AG20443 (cell line): ENCODE data around the gene GRAMD1B.

Experiments
- DNase-seq: peaks from one replicate; pipeline ENCODE4 v3.0.0; 2012; ENCODE audit warnings: low spot score, mixed read lengths

GRAMD1B gene

DNA sequence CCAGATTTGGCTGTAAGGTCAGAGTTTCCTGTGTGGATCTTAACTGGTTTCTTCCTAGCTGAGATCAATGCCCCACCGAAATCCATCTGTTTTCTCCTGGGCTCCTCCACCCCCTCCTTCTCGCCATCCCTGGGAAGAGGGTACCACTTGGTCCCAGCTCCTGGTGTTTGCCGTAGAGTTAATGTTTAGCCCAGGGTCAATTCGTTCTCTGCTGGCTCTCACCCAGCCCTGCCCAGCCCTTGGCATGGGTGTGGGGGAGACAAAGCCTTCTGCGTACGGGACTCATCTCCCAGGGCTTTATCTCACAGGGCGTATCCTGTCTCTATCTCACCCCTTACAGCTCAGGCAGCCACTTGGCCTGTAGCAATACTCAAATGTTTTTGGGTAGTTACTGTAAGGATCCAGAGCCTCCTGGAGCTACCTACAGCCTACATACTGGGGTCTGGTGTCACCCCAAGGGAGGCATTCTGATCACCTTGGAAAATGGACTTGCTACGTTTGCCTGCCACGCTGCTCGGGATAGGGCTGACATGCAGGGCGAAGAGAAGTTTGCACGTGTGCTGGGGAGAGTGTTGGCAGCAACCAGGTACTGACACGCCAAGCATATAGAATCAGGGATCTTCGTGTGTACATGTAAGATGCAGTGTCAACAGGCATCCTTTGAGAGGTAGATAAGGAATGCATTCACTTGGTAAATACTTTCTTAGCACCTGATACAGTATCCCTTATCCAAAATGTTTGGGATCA lies 158.2 kb downstream of the GRAMD1B start:
- no peak for DNase-seq

DNA sequence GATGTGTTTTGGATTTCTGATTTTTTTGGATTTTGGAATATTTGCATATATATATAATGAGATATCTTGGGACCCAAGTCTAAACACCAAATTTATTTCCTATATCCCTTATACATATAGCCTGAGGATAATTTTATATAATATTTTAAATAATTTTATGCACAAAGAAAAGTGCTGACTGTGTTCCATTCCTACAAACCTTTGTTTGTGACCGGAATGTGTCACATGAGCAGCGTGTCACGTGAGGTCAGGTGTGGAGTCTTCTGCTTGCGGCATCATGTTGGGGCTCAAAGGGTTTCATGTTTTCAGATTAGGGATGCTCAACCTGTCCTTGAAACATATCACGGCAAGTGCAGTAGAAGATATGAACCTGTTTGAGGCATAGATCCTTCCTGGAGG lies 158.8 kb downstream of the GRAMD1B start:
- DNase-seq, result no peak

DNA sequence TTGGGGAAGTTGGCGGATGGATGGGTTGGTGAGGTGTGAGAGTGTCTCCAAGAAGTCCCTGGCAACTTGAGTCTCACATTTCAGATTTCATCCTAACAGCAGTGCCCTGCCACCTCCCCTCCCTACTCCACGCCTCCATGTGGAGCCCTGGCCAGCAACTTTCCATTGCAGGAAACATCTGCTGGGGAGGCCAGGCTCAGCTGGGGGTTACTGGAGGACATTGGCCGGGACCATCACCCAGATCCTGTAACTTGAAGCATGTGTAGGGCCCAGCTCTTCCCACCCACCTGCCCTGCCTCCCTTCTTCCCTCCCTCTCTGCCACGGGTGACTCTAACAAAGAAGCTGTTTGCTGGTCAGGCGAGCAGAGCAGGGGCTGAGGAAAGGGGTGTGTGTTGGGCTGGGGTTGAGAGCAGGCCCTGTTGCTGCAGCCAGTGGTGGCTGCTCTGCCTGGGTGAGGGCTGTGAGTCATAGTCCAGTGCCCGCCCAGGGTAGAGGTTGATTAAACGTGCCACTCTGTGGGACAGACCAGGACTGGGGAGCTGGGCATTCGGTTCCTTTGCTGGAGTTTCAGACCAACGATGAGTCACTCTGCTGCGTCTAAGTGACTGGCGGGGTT lies 160.3 kb downstream of the GRAMD1B start:
- DNase-seq, result peak; percentile 86

DNA sequence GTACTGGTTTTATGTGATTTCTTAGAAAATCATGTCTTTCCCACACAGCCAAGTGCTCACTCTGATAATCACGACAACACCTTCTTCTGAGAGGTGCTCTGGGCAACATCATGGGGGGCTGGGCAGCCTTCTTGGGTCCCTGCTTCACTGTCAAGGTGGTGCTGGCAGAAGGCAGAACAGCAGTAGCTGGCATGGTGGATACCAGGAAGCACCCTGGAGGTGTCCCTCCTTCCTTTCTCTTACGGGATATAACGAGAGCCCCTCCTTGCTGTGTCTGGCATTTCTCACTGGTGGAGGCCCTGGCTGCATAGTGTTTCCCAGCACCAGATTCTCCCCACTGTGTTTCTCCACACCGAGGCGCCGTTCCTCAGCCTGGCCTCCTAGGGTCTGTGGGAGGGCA lies 163.5 kb downstream of the GRAMD1B start:
- DNase-seq, result no peak

DNA sequence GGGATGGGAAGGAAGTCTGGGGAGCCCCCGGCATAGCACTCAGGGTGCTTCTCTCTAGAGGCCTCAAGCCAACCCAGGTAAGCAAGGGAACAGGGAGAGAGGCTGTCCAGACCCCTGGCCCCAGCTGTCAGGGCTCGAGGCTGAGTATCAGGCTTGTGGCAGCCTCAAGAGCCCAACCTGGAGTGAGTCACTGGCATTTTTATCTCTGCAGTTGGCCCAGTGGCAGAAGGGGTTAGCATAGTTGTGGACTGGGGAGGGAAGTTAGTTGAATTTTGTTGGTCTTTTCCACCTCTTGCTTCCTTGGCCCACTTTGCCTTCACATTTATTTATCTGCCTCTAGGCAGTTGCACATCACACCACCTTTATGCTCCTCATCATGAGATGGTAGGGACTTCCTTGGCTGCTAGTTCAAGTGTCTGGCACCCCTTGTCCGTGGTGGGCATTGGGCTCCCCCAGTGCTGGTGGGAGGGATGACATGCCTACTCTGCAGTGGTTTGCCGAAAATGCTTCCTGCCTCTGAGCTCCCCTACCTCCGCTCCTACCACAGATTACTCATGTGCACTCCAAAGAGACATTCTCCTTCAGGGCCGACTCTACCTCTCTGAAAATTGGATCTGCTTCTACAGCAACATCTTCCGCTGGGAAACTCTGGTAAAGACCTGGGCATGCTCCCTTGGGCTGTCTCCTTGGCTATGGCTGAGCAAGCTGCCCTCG lies 164.3 kb downstream of the GRAMD1B start:
- DNase-seq, result peak; percentile 33

DNA sequence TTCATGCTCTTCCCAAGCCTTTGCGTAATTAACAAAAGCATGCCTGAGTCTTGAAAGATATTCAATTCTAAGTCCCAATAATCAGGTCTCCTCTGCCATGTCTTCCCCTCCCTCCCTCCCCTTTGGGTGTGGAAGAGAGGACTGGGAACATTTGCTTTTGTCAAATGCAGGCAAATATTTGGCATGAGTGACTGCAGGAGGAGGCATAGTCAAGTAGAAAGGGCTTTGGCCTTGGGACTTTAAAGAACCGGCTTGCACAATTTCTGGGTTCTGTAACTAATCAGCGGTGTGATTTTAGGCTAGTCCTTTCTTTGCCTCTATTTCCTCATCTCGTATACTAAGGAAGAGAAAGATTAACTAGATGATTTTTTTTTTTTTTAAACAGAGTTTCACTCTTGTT lies 164.9 kb downstream of the GRAMD1B start:
- no peak for DNase-seq

DNA sequence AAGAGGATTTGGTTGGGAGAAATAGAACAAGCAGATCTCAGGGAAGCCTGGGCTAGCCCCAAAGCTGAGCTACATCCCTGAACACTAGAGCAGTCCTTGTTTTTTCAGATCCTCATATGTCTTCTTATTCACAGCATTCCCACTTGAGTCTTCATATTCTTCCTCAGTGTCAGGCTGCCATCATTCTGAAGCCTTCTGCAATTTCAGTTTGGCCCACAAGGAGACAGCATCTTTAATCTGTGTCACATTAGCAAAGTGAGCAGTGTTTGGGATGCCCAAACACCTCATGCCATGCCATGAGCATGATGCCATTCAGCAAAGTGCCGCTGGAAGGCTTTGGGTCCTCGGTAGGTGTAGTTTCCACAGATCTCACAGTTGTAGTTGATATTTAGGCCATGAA lies 167.8 kb downstream of the GRAMD1B start:
- DNase-seq, result no peak

DNA sequence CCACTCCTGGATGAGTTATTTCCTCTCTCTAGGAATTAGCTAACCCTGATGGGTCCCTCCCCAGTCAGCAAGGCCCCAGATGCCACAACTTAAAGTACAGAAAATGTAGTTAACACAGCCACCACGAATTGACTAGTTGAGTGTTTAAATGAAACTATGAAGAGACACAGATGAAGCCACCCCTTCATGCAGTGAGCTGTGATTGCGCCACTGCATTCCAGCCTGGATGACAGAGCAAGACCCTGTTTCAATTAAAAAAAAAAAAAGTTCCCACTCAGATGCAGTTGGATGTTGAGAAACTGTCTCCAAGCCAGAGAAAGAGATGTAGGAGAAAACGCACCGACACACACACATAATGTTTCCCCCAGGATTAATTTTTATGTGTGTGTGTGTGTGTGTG lies 171.1 kb downstream of the GRAMD1B start:
- peak; percentile 74 for DNase-seq

DNA sequence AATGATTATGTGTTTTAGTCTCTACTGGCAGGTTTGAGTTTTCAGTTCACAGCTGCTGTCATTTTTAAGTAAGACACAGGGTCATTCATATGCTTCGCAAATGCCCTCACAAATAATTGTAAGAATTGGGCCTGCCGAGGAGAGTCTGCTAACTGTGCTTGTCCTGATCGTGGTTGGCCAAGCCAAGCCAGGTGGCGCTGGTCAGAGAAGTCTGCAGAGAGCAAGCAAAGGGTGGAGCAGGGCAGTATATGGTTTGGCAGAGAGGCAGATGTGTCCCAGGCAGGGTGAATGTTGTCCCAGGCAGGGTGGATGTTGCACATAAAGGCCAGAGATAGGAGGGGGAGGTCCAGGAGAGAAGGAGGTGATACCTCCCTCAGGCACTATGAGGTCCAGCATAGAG lies 171.7 kb downstream of the GRAMD1B start:
- DNase-seq, result no peak

DNA sequence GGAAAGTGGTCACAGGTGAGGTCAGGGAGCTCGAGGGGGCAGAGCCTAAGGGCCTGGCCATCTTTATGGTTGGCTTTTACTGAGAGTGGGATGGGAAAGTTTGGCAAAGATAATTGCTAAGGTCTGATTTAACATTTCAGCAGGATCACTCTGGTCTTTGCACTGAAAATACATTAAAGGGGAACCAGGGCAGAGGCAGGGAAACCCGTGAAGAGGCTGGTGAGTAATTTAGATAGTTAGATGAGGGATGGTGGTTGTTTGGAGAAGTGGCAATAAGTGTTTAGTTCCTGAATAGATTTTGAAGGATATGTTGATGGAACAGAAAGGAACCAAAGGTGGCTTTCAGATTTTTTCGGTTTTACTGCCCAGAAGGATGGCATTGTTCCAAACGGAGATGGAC lies 173.6 kb downstream of the GRAMD1B start:
- no peak for DNase-seq

DNA sequence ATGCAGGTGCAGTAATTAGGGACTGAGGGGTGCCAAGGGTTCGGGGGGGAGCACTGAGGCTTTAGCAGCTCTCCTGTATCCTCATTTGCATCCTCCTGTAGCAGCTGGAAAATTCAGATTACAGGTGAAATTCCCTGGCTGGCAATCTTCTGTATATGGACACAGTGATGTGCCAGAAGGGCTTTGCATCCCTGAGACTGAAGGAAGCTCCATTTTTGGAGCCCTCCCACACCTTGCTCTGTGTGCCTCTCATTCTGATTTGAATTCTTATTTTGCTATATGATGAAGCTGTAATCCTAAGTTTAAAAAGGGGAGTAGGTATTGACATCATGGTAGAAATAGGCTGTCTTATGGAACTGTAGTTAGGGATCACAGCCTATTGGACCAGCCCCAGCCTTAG lies 177.7 kb downstream of the GRAMD1B start:
- DNase-seq, result no peak

DNA sequence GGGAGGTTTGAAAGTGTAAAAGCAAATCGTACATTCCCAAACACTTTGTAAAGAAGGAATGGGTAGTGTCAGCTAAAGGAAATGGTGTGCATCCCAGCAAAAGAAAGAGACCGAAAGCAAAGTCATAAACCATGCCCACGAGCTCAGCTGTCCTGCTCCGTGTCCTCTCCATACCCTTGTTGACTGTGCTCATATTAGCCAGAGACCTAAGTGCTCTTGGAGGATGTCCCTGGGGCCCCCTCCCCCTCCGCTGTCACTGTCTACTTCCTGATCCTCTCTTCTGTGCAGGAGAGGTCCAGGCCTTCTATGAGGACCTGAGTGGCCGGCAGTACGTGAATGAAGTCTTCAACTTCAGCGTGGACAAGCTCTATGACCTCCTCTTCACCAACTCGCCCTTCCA lies 178.3 kb downstream of the GRAMD1B start:
- DNase-seq, result no peak

DNA sequence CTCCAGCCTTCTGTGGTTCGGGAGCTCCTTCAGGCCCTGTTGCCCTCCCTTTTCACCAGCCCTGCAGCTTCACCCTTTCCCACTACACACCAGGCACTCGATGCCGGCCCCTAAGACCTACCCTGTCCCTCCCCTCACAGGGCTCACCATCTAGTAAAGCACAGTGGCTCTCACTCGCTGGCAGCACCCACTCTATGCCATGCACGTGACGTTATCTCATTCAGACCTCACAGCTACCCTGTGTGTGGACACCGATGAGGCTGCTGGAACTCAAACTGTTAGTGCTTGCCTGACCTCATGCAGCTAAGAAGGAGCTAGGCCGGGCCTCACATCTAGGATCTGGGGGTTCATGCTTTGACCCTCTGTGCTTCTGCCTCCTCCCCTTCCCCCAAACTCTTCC lies 178.9 kb downstream of the GRAMD1B start:
- no peak for DNase-seq

DNA sequence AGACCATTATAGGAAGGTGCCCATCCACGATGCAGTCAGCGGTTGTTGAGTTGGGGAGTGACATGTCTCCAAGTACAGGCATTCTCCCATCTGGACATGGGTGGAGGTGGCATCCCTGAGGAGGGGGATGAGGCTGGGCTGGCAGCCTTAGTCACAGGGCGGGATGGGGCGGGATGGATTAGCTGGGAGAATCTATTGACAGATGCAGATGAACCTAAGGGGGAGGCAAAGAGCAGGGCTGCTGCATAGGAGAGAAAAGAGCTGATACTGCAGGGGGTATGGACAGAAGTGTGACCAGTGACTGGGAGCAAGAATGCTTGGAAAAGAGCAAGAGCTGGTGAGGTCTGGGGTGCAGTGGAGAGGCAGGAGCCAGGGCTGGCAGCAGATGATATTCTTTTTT lies 181.6 kb downstream of the GRAMD1B start:
- DNase-seq, result no peak

DNA sequence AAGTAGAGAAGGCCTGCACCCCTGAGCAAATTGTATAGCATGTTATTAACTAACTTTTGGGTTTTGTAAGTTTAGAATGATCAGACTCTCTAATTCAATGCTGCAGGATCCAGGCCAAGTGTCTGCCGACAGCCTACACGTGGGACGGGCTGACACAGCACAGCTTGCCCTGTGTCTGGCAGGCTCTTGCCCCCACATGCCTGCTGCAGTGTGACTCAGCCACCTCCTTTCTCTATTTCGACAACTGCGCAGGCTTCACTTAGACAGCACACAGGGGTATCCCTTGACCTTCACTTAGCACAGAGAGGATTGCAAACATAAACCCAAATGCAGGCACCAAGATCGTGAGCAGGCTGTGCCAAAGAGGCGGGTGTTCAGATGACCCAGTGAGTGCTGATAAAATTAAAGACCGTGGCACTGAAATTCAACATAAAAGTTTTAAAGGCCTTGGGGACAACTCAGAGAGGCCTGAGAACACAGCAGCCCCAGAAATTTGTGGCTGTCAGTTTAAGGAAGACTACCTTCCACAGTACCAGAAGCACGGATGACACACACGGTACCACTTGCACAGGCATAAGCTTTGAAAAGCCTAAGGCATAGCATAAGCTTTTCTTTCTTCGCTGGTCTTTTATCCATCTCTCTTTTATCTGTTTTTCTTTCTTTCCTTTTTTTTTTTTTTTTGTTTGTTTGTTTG lies 186.6 kb downstream of the GRAMD1B start:
- peak; percentile 86 for DNase-seq

DNA sequence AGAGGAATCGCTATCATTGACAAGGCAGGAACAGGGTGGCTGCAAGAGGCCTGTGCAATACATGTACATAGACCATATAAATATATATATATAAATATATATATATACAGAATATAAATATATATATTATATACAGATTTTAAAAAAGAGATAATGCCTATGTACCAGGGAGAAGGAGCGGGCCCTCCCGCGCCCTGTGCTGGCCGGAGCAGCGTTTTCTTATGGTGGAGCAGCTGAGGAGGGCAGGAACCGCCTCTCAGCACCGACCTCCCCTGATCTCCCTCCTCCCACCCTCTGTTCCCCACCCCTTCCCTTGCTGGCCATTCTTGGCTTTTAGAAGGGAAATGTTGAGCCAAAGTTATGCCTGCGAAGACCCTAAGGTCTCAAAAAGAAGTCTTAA lies 192.5 kb downstream of the GRAMD1B start:
- no peak for DNase-seq

DNA sequence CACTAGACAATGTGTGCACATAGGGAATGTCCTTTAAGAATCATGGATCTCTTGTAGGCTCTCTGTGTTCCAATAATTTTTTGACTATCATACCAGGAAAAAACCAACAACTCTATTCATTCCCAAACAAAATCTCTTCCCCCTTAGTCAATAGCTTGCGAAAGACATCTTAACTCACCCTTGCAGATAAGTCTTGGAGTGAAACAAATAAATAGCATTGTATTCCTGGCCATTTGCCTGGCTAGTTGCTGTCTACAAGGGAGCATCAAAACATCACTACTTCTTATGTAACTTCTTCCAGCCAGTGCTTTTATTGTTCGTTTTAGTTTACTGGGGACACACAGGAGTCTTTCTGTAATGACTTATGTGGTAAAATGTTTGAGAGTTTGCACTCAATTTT lies 194.9 kb downstream of the GRAMD1B start:
- peak; percentile 34 for DNase-seq

DNA sequence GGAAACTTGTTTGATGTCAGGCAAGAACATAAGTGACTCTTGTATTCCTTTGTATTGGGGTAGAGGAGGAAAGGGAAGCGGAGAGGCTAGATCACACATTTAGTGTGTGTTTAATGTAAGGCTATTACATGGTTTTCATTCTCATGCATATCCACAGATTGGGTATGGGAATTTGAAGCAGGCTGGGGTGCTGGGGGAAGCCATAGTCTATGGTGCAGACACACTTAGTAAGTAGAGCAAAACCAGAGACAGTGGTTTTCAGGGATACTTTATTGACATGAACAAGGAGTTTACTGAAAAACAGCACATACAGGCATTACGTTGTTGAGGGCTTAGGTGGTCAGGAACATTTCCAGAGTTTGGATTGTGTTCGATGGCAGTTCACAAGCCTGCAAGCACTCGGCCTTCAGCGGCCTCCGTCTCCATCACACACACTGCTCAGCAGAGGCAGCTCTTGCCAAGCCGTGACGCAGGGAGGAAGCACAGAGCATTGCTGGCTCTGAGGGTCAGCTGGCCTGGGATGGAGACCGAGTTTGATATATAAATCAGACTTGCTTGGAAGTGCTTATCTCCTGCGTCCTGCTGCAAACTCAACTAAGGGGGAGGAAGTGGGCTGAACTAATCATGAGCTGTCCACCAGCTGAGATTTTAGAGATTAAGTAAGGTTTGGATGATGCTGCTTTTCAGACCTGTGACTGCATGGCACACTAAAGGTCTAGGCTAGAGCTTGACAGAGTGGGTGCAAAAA lies 199.0 kb downstream of the GRAMD1B start:
- DNase-seq, result peak; percentile 25

DNA sequence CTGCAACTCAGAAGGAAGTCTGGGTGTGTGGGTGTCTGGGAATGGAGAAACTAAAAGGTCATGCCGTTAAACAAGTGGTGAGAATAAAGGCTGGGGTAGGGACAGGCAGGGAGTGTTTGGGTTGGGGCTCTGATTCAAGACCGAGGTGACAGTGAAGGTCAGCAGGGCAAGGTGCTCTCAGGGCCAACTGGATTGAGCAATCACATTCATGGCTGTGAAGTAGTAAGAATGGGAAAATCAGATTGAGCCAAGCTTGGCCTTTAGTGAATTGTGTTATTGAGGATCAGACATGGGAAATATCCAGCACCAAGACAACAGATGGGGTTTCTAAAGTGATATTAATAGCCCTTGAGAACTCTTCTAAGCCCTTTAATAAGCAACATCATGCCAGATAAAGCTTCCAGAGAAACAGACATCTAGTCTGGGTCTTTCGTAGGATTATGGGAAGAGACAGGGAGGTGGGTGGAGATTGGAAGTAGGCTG lies 200.1 kb downstream of the GRAMD1B start:
- no peak for DNase-seq

DNA sequence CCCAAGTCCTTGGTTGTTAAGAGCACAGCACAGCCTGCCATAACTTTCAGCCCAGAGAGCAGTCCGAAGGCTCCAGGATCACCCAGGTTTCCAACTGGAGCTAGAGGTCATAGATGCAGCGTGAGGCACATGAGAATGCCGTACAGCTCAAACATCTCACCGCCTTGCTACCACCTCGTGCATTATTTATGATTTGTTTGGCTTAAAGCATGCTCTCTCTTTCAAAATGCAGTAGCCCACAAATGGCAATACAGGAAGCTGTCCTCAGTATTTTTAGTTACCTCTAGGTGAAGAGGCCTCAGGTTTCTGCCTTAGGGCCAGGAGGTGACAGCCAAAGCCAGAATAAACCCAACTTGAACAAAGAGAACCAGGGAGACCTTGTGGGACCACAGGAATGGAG lies 210.0 kb downstream of the GRAMD1B start:
- no peak for DNase-seq

DNA sequence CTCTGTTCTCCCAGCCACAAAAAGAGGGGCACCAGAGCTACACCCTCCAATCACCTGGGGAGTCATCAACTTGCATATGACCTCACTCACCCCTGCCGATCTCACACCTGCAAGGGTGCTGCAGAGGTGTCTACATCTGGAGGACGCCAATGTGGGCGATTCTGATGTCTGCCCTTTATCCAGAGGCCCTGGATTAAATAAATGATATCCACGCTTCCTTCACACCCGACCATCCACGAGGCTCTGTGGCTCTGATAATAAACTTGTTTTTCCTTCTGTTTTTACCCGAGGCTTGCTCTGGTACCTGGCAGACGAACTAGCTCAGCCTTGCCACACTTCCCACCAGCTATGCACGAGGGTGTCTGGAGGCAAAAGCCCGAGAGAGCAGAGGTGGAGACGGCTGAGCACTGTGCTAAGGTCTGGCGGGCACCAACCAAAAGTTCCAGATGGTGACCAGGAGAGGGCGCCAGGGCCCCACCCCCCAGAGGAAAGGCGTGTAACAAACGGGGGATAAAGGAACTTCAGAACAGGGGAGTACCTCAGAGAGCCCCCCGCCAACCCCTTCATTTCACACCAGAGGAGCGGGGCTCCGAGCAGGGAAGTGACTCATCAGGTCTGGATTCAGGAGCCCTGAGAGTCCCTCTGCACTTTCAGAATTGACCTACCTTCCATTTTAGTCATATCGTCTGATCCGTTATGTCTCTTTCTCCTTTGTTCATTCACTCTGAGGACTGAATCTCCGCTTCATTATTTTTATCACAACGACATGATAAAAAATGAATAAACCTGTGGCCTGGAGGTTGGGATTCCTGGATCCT lies 210.8 kb downstream of the GRAMD1B start:
- peak; percentile 84 for DNase-seq
